Measurements from ENCODE around the gene VAV2.
"Not testable (repeated sequence)": the region's sequence is repeated elsewhere in the genome, so short reads cannot be mapped to it uniquely, and the experiment has no call there.

VAV2 gene

DNA sequence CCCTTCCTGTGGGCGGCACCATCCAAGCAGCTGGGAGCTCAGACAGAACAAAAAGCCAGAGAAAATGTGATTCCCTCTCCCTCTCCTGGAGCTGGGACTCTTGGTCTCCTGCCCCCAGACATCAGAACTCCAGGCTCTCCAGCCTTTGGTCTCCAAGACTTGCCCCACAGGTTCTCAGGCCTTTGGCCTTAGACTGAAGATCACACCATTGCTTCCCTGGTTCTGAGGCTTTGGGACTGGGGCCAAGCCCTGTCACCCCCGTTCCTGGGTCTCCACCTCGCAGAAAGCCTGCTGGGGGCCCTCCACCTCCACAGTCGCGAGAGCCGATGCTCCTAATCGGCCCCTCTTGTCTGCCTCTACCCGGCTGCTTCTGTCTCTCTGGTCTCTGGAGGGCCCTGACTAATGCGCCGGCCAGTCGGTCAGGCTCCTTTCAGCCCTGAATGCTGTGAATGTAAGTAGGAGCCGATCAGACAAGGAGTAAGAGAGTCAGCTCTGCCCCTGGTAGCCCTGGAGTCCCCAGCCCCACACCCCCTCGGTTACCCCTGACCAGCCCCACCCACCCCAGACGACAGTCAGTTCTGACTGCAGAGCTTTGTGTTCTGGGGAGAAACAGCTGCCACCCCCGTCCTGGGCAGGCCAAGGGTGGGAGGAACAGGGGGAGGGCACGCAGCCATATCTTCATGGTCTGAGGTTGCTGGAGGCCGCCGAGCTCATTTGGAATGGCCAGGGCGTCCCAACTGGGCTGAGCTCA, 57.5 kb downstream of the VAV2 start:
- DNase-seq, result no peak

DNA sequence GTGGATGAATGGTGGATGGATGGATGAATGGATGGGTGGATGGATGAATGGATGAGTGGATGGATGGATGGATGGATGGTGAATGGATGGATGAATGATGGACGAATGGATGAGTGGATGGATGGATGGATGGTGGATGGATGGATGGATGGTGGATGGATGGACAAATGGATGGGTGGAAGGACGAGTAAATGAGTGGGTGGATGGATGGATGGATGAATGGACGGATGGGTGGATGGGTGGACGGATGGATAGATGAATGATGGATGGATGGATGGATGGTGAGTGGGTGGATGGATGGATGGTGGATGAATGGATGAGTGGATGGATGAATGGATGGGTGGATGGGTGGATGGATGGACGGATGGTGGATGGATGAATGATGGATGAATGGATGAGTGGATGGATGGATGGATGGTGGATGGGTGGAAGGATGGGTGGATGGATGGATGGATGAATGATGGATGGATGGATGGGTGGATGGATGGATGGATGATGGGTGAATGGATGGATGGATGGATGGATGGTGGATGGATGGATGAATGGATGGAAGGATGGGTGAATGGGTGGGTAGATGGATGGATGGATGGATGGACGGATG, 58.6 kb downstream of the VAV2 start:
- DNase-seq, result no peak

DNA sequence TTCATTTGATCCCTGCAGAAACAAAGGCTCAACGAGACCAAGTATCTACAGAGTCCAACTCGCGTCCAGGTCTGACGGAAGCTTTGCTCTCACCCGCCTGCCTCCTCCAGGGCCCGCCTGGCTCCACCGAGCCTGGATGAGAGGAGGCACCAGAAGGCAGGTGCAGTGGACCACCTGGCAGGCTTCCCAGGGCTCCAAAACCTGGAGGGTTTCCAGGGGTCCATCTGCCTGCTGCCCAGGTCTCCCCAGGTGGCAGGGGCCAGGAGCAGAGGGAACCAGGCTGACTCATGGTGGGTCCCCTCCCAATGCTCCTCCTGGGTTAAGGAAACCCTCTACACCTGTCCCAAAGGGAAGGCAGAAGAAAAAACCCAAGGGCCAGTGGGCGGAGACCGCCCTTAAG, 59.5 kb downstream of the VAV2 start:
- DNase-seq, result no peak

DNA sequence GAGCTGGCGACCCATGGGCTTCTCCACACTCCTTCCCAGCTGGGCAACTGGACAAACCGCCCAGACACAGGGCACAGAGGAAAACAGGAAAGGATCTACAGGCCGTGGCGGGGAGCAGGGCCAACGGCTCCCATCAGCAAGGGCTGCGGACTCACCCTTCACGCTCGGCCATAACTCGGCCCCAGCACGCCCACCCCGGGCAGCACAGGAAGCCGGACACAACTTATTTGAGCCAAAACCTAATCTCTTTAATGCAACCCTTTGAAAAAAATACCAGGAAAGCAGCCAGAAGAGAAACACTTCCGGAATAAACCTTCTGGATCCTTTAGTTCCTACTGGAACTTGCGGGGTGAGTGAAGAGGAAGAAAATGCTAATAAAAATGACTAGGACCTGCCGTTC, 59.9 kb downstream of the VAV2 start:
- no peak for DNase-seq

DNA sequence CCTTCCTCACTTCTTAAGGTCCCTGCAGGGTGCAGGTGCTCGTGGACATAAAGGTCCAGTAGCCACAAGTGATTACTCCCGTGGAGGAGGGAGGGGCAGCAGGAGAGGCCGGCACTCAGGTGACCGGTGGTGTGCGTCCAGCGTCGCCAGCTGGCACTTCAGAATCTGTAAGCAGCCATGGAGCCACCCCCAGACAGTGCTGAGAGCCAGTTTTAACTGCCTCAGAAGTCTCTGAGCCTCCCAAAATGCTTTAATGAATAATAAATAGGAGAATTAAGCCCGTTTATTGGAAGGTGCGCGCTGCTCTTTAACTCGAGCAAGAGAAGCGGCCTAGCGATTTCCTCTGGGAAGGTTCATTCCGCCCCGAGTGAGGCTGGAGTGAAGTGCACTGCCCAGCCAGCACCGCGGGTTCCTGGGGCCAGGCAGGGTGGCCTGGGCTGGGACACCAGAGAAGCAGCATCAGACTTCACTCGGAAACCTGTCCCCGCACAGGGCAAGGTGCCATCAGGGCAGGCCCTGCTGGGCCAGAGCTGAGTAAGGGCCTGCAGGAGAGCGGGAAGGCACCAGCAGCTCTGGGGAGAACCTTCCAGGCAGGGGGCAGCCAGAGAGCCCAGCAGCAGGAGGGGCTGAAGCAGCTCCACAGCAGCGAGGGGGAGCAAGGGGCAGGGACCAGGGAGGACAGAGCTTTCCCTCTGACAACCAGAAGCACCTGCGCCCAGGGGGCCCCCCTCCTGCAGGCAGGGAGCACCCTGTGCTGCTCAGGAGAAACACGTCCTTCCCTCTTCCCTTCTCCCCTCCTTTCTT, 61.2 kb downstream of the VAV2 start:
- DNase-seq, result no peak

DNA sequence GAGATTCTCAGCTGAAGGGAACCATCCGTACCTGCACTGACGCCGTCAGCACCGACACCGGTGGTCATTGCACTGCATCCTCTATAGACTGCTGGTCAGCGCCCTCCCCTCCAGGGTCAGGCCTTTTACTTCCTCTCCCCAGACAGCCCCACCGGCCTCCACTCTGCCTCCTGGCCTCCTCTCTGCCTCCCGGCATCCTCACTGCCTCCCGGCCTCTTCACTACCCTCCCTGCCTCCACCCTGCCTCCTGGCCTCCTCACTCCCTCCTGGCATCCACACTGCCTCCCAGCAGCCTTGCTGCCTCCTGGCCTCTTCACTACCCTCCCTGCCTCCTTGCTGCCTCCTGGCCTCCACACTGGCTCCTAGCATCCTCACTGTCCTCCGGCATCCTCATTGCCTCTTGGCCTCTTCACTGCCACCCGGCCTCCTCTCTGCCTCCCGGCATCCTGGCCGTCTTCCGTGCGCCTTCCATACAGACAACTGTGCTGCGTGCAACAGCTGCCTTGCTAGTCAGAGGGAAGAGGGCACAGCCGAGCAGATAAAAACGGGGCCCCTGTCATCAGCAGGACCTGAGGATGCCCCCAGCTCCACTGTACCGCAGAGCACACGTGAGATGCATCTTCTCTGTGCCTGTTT, 62.0 kb downstream of the VAV2 start:
- DNase-seq, result no peak

DNA sequence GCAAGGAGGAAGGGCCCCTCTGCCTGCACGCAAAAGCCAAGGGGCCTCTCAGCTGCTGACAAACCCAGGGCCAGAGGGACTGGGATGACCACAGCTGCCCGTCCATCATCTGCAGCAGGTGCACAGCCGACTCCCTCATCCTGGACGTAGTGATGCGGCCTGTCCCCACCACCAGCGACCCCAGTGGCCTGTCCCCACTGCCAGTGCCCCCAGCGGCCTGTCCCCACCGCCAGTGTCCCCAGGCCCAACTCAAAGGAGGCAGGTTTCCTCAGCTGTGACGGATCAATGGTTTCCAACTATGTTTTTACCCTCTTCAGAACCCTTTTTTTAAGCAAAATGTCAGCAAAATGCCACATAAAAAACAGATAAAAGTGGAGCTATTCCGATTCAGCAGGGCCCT, 62.5 kb downstream of the VAV2 start:
- no peak for DNase-seq

DNA sequence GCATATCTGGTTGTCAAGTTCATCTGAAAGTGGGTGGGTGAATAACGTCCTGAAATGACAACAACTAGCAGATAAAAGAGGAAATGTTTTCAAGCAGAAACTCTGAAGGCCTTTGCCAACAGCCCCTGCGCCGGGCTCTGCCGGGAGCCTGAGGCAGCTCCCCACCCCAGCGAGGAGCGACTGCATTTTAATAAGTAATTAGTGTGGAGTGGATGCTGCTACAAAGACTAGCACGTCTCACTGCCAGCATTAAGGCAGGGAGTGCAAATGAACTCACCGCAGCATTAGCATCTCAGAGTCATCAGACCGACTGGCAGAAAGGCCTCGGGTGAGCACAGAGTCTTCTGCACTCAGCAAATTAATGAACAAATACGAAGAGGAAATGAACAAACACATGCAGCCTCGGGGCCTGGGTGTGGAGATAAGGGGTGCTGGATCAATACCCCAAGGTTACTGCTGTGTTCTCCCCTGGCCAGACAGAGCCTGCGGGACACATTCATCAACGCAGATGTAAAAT, 63.8 kb downstream of the VAV2 start:
- no peak for DNase-seq

DNA sequence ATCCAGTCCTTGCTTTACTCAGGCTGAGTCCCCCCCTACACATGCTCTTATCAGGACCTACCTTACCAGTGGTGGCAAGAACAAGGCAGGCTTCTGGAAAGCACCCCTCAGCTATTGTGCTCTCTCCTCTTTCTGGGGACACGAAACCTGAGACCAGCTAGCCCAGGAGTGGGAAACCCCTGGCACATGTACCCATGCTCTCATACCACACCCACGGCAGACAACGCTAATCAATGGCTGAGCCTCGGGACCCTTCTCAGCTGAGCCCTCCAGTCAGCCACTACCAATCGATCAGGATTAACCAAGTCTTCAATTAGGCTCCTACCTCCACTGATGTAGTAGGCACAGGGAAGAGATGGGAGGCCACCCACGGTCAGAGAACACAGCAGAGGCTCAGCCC, 65.1 kb downstream of the VAV2 start:
- no peak for DNase-seq

DNA sequence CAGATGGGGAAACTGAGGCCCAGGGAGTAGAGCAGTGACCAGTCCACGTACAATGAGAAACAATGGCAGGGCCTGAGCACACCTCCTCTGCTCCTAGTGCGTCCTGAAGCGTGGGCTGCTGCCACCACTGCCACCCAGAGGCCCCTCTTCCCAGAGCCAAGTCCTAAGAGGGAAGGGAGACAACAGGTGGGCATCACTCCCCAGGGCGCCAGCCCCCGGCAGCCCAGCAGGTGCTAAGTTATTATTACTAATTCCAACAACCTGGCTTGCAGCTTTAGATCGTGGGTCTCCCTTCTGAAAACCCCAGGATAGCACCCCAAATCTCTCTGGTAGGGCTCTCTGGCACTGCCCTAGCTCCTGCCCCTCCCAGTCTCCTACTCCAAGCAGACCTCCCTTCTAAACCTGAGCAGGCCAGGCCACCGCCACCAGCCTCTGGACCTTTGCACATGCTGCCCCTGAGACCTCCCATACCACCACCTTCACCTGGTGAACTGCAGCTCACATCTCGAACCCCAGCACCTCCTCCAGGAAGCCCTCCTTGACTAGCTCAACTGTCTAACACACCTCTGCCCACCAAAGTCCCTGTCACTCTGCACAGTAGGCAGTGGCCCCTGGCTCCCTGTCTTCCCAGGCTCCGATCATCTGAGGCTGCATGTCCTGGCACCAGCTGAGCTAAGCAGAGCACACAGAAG, 65.8 kb downstream of the VAV2 start:
- DNase-seq, result no peak

DNA sequence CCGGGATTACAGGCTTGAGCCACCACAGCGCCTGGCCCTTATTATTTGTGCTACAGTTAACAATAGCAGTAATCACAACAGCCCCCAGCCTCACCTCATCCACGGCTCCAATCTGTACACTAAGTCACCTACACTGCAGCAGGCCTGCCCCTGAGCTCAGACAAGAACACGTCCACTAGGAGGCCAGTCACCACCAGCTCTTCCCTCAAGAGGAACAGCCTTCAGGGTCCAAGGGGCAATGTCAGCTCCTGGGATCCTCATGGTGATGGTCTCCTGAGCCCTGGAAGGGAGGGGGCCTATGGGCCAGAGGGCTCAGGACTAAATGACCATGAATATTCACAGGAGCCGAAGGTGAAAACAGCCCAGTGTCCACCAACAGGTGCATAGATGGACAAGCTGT, 67.7 kb downstream of the VAV2 start:
- DNase-seq, result no peak

DNA sequence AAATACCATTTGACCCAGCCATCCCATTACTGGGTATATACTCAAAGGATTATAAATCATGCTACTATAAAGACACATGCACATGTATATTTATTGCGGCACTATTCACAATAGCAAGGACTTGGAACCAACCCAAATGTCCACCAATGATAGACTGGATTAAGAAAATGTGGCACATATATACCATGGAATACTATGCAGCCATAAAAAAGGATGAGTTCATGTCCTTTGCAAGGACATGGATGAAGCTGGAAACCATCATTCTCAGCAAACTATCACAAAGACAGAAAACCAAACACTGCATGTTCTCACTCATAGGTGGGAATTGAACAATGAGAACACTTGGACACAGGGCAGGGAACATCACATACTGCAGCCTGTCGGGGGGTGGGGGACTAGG, 68.5 kb downstream of the VAV2 start:
- not testable (repeated sequence) for DNase-seq

DNA sequence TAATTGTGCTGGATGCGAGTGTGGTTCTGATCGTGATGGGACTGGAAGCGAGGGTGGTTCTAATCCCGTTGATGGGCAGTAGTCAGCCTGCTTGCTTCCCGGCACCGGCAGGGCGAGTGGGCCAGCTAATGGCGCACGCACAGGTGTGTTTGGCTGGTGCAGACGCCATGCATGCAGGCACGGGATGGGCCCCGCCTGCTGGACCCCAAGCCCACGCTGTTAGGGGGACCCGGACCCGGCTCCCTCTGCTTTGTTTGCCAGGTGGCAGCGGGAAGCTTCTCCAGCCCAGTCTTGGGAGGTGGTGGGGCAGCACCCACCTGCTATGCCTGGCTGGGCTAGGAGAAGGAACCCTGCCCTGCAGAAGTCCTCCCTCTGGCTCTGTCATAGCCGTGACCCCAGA, 70.3 kb downstream of the VAV2 start:
- no peak for DNase-seq

DNA sequence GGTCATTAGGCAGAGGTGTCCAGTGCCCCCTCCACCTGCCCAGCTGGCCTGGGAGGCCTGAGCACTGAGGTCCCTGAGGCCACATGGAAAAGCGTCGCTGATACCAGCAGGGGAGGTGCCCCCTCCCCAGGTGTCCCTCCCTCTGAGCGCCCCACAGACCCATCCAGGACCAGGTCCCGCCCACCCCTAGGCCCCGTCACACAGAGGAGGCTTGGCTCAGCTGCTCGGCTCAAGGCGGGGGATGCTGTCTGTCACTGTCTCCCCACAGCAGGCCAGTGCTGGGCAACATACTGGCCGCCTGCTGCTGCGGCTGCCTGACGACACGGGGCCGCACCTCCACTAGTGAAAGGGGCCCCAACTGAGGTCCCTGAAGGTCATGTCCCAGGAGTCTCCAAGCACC, 71.7 kb downstream of the VAV2 start:
- no peak for DNase-seq

DNA sequence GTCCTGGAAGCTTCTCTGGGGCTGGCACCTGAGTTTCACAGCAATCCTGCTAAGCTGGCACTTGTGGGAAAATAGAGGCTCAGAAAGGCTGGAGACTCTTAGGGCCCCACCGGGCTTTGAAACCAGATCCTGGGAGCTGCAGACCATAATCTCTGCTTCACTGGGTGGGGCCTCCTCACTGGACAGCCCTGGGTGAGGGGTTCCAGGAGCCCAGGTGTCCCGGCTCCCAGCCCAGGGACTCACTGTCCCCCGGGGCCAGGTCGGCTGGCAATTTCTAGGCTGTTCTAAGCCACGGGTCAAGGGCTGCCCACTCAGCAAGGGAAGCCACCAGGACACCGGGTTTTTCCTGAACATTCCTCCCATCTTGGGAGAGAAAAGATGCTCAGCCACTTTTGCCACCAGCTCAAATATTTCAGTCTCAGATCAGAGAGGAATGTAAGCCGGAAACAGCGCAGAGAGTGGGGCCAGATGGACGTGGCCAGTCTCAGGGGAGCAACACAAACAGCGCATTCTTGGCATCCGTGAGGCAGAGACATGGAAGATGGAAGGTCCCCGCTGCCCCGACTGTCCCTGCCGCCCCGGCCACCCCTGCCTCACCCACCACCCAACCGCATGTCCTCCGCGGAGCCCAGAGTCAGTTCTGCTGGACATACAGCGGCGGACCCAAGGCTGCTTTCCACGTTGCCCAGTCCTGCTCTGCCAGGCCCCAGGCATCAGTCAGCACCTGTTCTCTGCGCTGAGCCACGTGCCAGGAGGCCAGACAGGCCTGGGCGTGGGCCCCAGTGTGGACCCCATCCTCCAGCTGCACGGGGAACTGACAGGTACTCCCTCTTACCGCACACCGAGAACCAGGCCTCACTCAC, 72.6 kb downstream of the VAV2 start:
- DNase-seq, result no peak

DNA sequence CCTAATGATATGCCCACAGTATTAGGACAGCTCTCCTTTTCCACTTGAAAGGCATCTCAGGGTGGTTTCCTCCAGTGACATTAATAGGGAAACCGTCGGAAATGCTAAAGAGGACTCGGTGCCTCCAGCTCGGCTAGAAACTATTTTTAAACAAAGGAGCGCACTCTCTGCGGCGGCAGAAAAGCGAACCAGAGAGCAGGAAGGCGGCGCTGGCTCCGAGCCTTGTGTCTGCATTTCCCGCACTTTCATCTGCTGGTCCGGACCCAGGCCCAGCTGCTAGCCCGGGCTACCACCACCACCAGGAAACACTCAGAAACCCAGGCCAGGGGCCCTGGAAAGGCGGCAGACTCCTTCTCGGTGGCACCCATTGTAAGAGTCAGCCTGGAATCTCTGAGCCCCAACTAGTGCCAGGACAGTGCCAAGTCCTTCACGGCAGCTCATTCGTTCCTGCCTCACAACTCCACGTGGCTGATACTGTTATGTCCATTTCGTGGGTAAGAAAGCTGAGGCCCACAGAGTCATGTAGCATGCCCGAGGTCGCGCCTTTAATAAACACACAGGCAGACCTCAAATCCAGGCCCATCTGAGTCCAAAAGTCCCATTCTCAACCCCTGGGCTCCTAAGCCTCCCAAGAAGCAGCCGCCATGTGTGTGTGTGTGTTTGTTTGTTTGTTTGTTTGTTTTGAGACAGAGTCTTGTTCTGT, 73.9 kb downstream of the VAV2 start:
- DNase-seq, result no peak

DNA sequence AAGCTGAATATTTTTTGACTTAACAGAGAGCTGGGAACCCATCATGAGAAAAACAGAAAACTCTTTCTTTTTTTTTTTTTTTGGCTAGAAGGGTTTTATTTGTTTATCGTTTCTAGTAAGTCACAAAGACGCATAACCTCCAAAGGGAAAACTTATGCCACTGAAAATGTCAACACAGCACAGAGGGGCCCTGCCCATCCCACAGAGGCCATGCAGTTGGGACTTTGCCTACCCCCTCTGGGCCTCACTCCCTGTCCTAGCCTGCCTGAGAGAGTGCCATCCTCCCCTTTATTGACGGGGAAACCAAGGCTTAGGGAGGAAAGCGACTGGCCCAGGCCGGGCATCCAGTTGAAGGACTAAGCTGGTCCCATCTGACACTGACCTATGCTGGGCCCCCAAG, 74.7 kb downstream of the VAV2 start:
- DNase-seq, result no peak

DNA sequence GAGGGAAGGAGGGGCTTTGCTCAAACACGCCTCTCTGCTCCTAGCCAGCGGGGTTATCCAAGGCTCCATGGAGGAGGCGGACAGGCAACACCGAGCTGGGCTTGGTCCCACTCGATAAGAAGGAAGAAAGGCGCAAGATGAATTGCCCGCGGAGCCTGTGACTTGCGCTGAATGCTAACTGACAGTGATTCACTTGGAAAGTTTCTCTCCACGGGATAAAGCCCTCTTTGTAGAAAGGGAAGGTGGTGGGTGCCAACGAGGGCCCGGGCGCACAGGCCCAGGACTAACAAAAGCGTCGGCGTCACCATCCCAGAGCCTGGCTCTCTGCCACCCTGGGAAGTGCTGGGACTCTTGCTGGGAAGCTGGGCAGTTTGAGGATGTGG, 76.0 kb downstream of the VAV2 start:
- DNase-seq, result no peak

DNA sequence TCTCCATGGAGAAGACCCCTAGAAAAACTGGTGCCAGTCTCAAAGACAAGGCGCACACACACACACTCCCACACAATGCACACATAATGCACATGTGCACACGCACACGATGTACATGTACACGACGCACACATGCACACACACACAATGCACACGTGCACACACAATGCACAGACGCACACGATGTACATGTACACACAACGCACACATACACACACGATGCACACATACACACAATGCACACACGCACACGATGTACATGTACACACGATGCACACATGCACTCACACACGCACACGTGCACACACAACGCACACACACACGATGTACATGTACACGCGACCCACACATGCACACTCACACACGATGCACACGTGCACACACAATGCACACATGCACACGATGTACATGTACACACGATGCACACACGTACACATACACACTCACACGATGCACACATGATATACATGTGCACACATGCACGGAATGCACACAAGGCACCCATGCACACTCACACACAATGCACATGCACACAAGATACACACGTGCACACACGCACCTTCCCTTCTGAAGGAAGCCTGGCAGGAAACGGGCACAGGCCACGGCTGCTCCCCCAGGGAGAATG, 76.5 kb downstream of the VAV2 start:
- no peak for DNase-seq

DNA sequence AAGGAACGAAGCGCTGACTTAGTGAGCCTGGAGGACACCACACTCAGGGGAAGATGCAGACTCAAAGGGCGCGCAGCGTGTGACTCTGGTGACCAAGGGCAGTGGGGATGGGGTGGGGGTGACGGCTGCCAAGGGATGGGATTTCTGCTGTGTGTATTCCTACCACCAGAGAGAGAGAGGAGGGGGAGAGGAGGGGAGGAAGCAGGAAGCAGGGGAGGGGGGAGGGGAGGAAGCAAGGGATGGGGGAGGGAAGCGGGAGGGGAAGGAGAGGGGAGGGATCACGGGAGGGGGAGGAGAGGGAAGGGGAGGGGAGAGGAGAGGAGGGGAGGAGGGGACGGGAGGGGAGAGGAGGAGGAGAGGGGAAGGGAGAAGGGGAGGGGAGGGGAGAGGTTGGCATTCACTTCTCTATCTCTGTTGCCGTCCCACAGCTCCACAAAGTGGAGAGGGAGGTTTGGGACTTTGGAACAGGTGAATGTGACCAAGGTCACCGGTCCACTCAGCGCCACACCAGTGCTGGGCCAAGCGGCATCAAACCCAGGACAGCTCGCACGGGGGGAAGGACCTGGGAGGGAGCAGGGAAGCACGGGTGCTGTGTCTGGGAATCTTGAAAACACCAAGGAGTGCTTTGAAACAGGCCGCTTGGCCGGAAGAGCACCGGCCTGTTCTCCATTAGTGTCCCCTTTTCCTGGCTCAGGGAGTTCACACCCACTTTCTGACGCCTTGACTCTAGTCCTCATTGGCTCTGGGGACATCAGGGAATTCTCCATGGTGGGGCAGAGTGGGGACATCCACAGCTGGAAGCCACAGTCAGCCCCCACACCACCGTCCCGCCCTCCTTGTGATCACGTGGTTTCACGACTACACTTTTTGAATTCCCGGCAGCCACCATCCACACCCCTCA, 77.4 kb downstream of the VAV2 start:
- no peak for DNase-seq

Measured in CD4-positive, alpha-beta T cell treated with Interleukin-4 for 4 hours (primary cell).